HuH-7 (cell line): Measurements from ENCODE around the gene TGM1.

Experiments used
- DNase-seq: peaks from one replicate; pipeline ENCODE4 v3.0.0; 2011; ENCODE audit warnings: low spot score

The TGM1 gene

GRCh38 chr14:24262821-24263733, at the start of gene TGM1:
TGM1 (minus strand) TSS chr14:24263177; CDS start chr14:24262352, 825 bp downstream.
- no peak for DNase-seq

GRCh38 chr14:24311837-24312615, 49.0 kb upstream of the TGM1 start:
- DNase-seq, result no peak

GRCh38 chr14:24310646-24311604, 47.9 kb upstream of the TGM1 start, which contains the start of gene LTB4R:
LTB4R (plus strand) TSS chr14:24311502; CDS start chr14:24315652, 4,150 bp downstream.
- no peak for DNase-seq

- DNase-seq, result no peak
Measured at GRCh38 chr14:24310265-24310645, 47.3 kb upstream of the TGM1 start.

- DNase-seq, result no peak
Measured at GRCh38 chr14:24309538-24310264, 46.7 kb upstream of the TGM1 start, which contains the start of gene LTB4R2. LTB4R2 (plus strand) TSS chr14:24310140; CDS start chr14:24310665, 525 bp downstream.

GRCh38 chr14:24308342-24309124, 45.6 kb upstream of the TGM1 start:
- DNase-seq, result no peak

- DNase-seq, result peak; percentile 99
Measured at GRCh38 chr14:24307575-24308341, 44.8 kb upstream of the TGM1 start, which contains the start of gene CIDEB. CIDEB (minus strand) TSS chr14:24307977; CDS start chr14:24307858, 119 bp downstream.

GRCh38 chr14:24307156-24307574, 44.2 kb upstream of the TGM1 start:
- DNase-seq, result no peak

GRCh38 chr14:24304019-24304387, 41.0 kb upstream of the TGM1 start:
- DNase-seq, result no peak

GRCh38 chr14:24300326-24300980, 37.5 kb upstream of the TGM1 start:
- DNase-seq, result no peak

GRCh38 chr14:24299255-24300191, 36.5 kb upstream of the TGM1 start, which contains the start of the genes DHRS1 and NOP9:
DHRS1 (minus strand) TSS chr14:24299780; CDS start chr14:24299106, 674 bp downstream.
NOP9 (plus strand) TSS chr14:24299850; CDS start chr14:24299955, 105 bp downstream.
- DNase-seq, result peak; percentile 87

GRCh38 chr14:24298892-24299254, 35.9 kb upstream of the TGM1 start:
- DNase-seq, result no peak

- DNase-seq, result peak; percentile 68
Measured at GRCh38 chr14:24297190-24297964, 34.4 kb upstream of the TGM1 start.

GRCh38 chr14:24296341-24297157, 33.6 kb upstream of the TGM1 start:
- peak; percentile 77 for DNase-seq

GRCh38 chr14:24293525-24293924, 30.5 kb upstream of the TGM1 start:
- DNase-seq, result no peak
